Measurements from ENCODE around the gene SH3RF3. TPM values are rescaled to one million over a fixed set of nuclear protein-coding genes. Genes with fewer than 3 reads are reported as not detected.

The SH3RF3 gene
- total and polyA plus RNA-seq, 9 of the 15 experiments (the other 6 are each of a cell fraction or from before 2014, with no cell fraction given), result 0.02 TPM; not detected in 8

- Histone ChIP-seq H2AFZ (ENCODE audit: low read depth, low read length) (no peak overlapping the region), H3K27me3 (ENCODE audit: control insufficient read depth in 2 of 2, insufficient read depth in 2 of 2, low read length in 2 of 2) (peaks cover 8 to 45% of the 10 kb centered on the region in 2 experiments; a peak in 4 of 5 replicates), H3K36me3 (ENCODE audit: control insufficient read depth, insufficient read depth, low read length) (no peaks in the 10 kb centered on the region), H3K4me1 (replicated peaks in 1 of 2; ENCODE audit: control insufficient read depth in 2 of 2, insufficient read depth in 2 of 2, low read length in 2 of 2) (no peaks in the 10 kb centered on the region), H4K20me1 (replicated peaks; ENCODE audit: control insufficient read depth, insufficient read depth, low read length) (peaks cover 15% of the 10 kb centered on the region; the same call in 1 of the 2 replicates), H3K9ac (ENCODE audit: insufficient read depth in 1 of 2, low read depth in 2 of 2, low read length in 2 of 2) (no peak overlapping the region), H3K4me3 (no peak overlapping the region), H3K4me2 (ENCODE audit: insufficient read depth, low read length) (no peak overlapping the region), H3K9me1 (ENCODE audit: control insufficient read depth, insufficient read depth, low read length) (peaks cover under 1% of the 10 kb centered on the region), H3K27ac (ENCODE audit: extremely low read depth, low read depth, low read length) (no peak overlapping the region), H3K9me3 (replicated peaks; ENCODE audit: control insufficient read depth, insufficient read depth, low read depth, low read length) (no peaks in the 10 kb centered on the region), H3K79me2 (ENCODE audit: control insufficient read depth, insufficient read depth, low read length) (no peaks in the 10 kb centered on the region)
- ChIA-PET CTCF (ENCODE audit: low intra/inter-chr PET ratio) (no interaction called here), POLR2A (interaction anchor here (0.6 kb wide), 2 partner anchors 20 to 134 kb away, joined by 3 read pairs; no protein-coding TSS in a partner anchor)
- no TSS peak for BruUV-seq (replicated peaks)
- ATAC-seq, result peak; percentile 35; the same call in 1 of the 3 replicates
- under 1% methylated on average over 21 of the region's 22 CpGs for WGBS (ENCODE audit: insufficient coverage, low coverage, missing lambda C conversion rate)
- TF ChIP-seq KLF6 (CRISPR knock-in tag; IDR thresholded peaks at IDR 0.05; ENCODE audit: borderline replicate concordance) (no peak), HDAC3 (IDR thresholded peaks at IDR 0.05; ENCODE audit: borderline replicate concordance, partially characterized antibody) (no peak), ZNF311 (CRISPR knock-in tag; IDR thresholded peaks at IDR 0.05) (no peak), FOXP1 (CRISPR knock-in tag; IDR thresholded peaks at IDR 0.05) (no peak)
- in situ Hi-C loops (cut with MboI), result no loop called here
- intact Hi-C loops (cut with micrococcal nuclease), result no loop called here
- DNase-seq (ENCODE audit: extremely low read depth in 1 of 4, low spot score in 3 of 4), result no peak
- no peak for FAIRE-seq
Measured at GRCh38 chr2:109318150-109318948, 189.3 kb downstream of the SH3RF3 start.

- Histone ChIP-seq H3K4me1 (replicated peaks in 1 of 2; ENCODE audit: control insufficient read depth in 2 of 2, insufficient read depth in 2 of 2, low read length in 2 of 2) (no peaks in the 10 kb centered on the region), H3K9ac (ENCODE audit: insufficient read depth in 1 of 2, low read depth in 2 of 2, low read length in 2 of 2) (no peak overlapping the region), H3K27me3 (ENCODE audit: control insufficient read depth in 2 of 2, insufficient read depth in 2 of 2, low read length in 2 of 2) (peaks cover 8 to 44% of the 10 kb centered on the region in 2 experiments; a peak in 4 of 5 replicates), H3K36me3 (ENCODE audit: control insufficient read depth, insufficient read depth, low read length) (no peaks in the 10 kb centered on the region), H4K20me1 (replicated peaks; ENCODE audit: control insufficient read depth, insufficient read depth, low read length) (peaks cover 15% of the 10 kb centered on the region; the same call in 1 of the 2 replicates), H3K79me2 (ENCODE audit: control insufficient read depth, insufficient read depth, low read length) (no peaks in the 10 kb centered on the region), H3K9me1 (ENCODE audit: control insufficient read depth, insufficient read depth, low read length) (no peaks in the 10 kb centered on the region), H3K9me3 (replicated peaks; ENCODE audit: control insufficient read depth, insufficient read depth, low read depth, low read length) (no peaks in the 10 kb centered on the region), H2AFZ (ENCODE audit: low read depth, low read length) (no peak overlapping the region), H3K4me3 (no peak overlapping the region), H3K4me2 (ENCODE audit: insufficient read depth, low read length) (no peak overlapping the region), H3K27ac (ENCODE audit: extremely low read depth, low read depth, low read length) (no peak overlapping the region)
- ATAC-seq (no peak), DNase-seq (ENCODE audit: extremely low read depth in 1 of 4, low spot score in 3 of 4) (no peak), FAIRE-seq (no peak)
- TF ChIP-seq HCFC1 (IDR thresholded peaks at IDR 0.05; ENCODE audit: low read depth, low read length) (no peak), TCF7 (IDR thresholded peaks at IDR 0.05; ENCODE audit: borderline replicate concordance) (no peak), ARID4B (CRISPR knock-in tag; IDR thresholded peaks at IDR 0.05) (no peak), HMBOX1 (IDR thresholded peaks at IDR 0.05) (no peak)
- intact Hi-C loops (cut with micrococcal nuclease) (no loop called here), in situ Hi-C loops (cut with MboI) (no loop called here)
- ChIA-PET CTCF (ENCODE audit: low intra/inter-chr PET ratio) (no interaction called here), POLR2A (interaction anchor here (0.6 kb wide), 2 partner anchors 19 to 135 kb away, joined by 3 read pairs; no protein-coding TSS in a partner anchor)
- WGBS (ENCODE audit: insufficient coverage, low coverage, missing lambda C conversion rate), result 0% methylated on average over 4 of the region's 4 CpGs
- no TSS peak for BruUV-seq (replicated peaks)
Measured at GRCh38 chr2:109318949-109319342, 189.9 kb downstream of the SH3RF3 start.
